Right atrium auricular region (tissue), 2 donors: ENCODE data around the gene ERG. TPM values are rescaled to one million over a fixed set of nuclear protein-coding genes. Genes with fewer than 3 reads are reported as not detected.

ENCODE experiments used
- DNase-seq: peaks from one replicate; pipeline ENCODE4 v3.0.0-alpha.2; 2019; ENCODE audit warnings: low spot score
- H3K27ac ChIP-seq, 2 donors: fragments of 200-600 bp; sonication (generic); 1 replicate in 1 of 2; 2 replicates in 1 of 2; pipeline ENCODE4 v1.5.1; 2016 to 2019
- H3K27me3 ChIP-seq, 2 donors: fragments of 200-600 bp; sonication (generic); one replicate each; pipeline versions ENCODE4 v1.5.1 to v1.6.0; 2017 to 2019
- H3K36me3 ChIP-seq: fragments of 200-600 bp; sonication (generic); one replicate; pipeline ENCODE4 v1.5.1; 2016
- H3K4me1 ChIP-seq, 2 donors: fragments of 200-600 bp; sonication (generic); one replicate each; pipeline versions ENCODE4 v1.5.1 to v1.6.0; 2017 to 2019
- H3K4me3 ChIP-seq, 2 donors: fragments of 200-600 bp; sonication (generic); 1 replicate in 1 of 2; 2 replicates in 1 of 2; pipeline ENCODE4 v1.5.1; 2017 to 2019; ENCODE audit warnings: mild to moderate bottlenecking in 1 of 2, moderate library complexity in 1 of 2
- H3K9me3 ChIP-seq, 2 donors: fragments of 200-600 bp; sonication (generic); one replicate each; pipeline ENCODE4 v1.5.1; 2019
- CTCF ChIP-seq, 2 donors: fragments of 200-600 bp; sonication (generic); IDR thresholded peaks; one replicate each; pipeline ENCODE4 v1.5.1; 2019; ENCODE audit warnings: antibody characterized with exemption in 2 of 2
- total RNA-seq, 2 donors: library from RNA; depleted of rRNA; stranded (reverse); fragments of >200 nt; gene quantifications; one replicate each; pipeline ENCODE4 v1.1.0, GENCODE V29; 2016

Gene ERG
- total RNA-seq, 2 donors from 2014 or later: 6.3 to 13.2 TPM

GRCh38 chr21:38379147-38379546, 119.1 kb downstream of the ERG start:
- Histone ChIP-seq H3K27ac (no peak overlapping the region), H3K4me3 (no peak overlapping the region), H3K36me3 (no peaks in the 10 kb centered on the region), H3K27me3 (no peaks in the 10 kb centered on the region), H3K4me1 (peaks cover 0 to 9% of the 10 kb centered on the region in 2 donors), H3K9me3 (no peaks in the 10 kb centered on the region)
- peak; percentile 44 for DNase-seq
- no peak for TF ChIP-seq CTCF (IDR thresholded peaks at IDR 0.05)

- Histone ChIP-seq H3K9me3 (no peaks in the 10 kb centered on the region), H3K36me3 (no peaks in the 10 kb centered on the region), H3K27me3 (no peaks in the 10 kb centered on the region), H3K4me3 (no peak overlapping the region), H3K27ac (no peak overlapping the region), H3K4me1 (peaks cover 0 to 9% of the 10 kb centered on the region in 2 donors)
- TF ChIP-seq CTCF (IDR thresholded peaks at IDR 0.05): no peak
- DNase-seq: peak; percentile 38
Observed at GRCh38 chr21:38377165-38378088, 120.8 kb downstream of the ERG start.

- peak overlapping the region in 1 of 2 donors; percentile 8 for H3K4me3 ChIP-seq
- no peak for TF ChIP-seq CTCF (IDR thresholded peaks at IDR 0.05)
- peaks cover 0 to 9% of the 10 kb centered on the region in 2 donors for H3K4me1 ChIP-seq
- H3K27me3 ChIP-seq: no peaks in the 10 kb centered on the region
- no peak overlapping the region for H3K27ac ChIP-seq
- peaks cover 0 to 5% of the 10 kb centered on the region in 2 donors for H3K9me3 ChIP-seq
- no peaks in the 10 kb centered on the region for H3K36me3 ChIP-seq
- DNase-seq: peak; percentile 56
Observed at GRCh38 chr21:38376693-38377092, 121.6 kb downstream of the ERG start.

- peak; percentile 55 for DNase-seq
Observed at GRCh38 chr21:38376235-38376634, 122.0 kb downstream of the ERG start.

GRCh38 chr21:38367646-38368045, 130.6 kb downstream of the ERG start:
- Histone ChIP-seq H3K36me3 (no peaks in the 10 kb centered on the region), H3K9me3 (peaks cover 0 to 8% of the 10 kb centered on the region in 2 donors), H3K27me3 (no peaks in the 10 kb centered on the region), H3K4me1 (no peaks in the 10 kb centered on the region), H3K27ac (no peak overlapping the region), H3K4me3 (no peak overlapping the region)
- no peak for DNase-seq
- TF ChIP-seq CTCF (IDR thresholded peaks at IDR 0.05): no peak

More at GRCh38 chr21:38376235-38376634, 122.0 kb downstream of the ERG start:
- no peaks in the 10 kb centered on the region for H3K36me3 ChIP-seq
- no peak overlapping the region for H3K27ac ChIP-seq
- peaks cover 0 to 8% of the 10 kb centered on the region in 2 donors for H3K9me3 ChIP-seq
- H3K27me3 ChIP-seq: no peaks in the 10 kb centered on the region
- H3K4me3 ChIP-seq: peak overlapping the region in 1 of 2 donors; percentile 8
- TF ChIP-seq CTCF (IDR thresholded peaks at IDR 0.05): no peak
- H3K4me1 ChIP-seq: peaks cover 0 to 9% of the 10 kb centered on the region in 2 donors
